ENCODE measurements around the gene PSMD4.

- TF ChIP-seq, protein P1, sequence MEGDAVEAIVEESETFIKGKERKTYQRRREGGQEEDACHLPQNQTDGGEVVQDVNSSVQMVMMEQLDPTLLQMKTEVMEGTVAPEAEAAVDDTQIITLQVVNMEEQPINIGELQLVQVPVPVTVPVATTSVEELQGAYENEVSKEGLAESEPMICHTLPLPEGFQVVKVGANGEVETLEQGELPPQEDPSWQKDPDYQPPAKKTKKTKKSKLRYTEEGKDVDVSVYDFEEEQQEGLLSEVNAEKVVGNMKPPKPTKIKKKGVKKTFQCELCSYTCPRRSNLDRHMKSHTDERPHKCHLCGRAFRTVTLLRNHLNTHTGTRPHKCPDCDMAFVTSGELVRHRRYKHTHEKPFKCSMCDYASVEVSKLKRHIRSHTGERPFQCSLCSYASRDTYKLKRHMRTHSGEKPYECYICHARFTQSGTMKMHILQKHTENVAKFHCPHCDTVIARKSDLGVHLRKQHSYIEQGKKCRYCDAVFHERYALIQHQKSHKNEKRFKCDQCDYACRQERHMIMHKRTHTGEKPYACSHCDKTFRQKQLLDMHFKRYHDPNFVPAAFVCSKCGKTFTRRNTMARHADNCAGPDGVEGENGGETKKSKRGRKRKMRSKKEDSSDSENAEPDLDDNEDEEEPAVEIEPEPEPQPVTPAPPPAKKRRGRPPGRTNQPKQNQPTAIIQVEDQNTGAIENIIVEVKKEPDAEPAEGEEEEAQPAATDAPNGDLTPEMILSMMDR (IDR thresholded peaks at IDR 0.05) = no peak
- TF ChIP-seq EZH2 (IDR thresholded peaks at IDR 0.05) = no peak
- TF ChIP-seq EZH2phosphoT487 (IDR thresholded peaks at IDR 0.05) = no peak
Observed at GRCh38 chr1:151273924-151274466, 19.5 kb downstream of the PSMD4 start.

Measured in neural progenitor cell (in vitro differentiated cells).